Aorta (tissue), 5 donors: ENCODE measurements around the gene PRR15L. TPM values are rescaled to one million over a fixed set of nuclear protein-coding genes. Genes with fewer than 3 reads are reported as not detected.

Source experiments
- ATAC-seq: fragments of 200-7000 bp; cut with Tn5 transposase; one replicate; pipeline ENCODE4 v1.9.1; 2022; ENCODE audit warnings: moderate library complexity; ENCODE audit not compliant: low FRiP score
- DNase-seq, 2 donors: peaks; one replicate each; pipeline ENCODE4 v3.0.0-alpha.2; 2020
- H3K27ac ChIP-seq, 2 donors: one replicate each; pipeline ENCODE4 v1.5.1; 2013; ENCODE audit warnings: low read length in 2 of 2, mild to moderate bottlenecking in 2 of 2, moderate library complexity in 2 of 2, control low read depth in 1 of 2, inconsistent platforms in 1 of 2, low read depth in 1 of 2
- H3K27me3 ChIP-seq, 2 donors: one replicate each; pipeline ENCODE4 v1.6.1; 2013; ENCODE audit warnings: control low read depth in 1 of 2, low read length in 1 of 2, mild to moderate bottlenecking in 1 of 2, moderate library complexity in 1 of 2; ENCODE audit not compliant: insufficient read depth in 2 of 2, control insufficient read depth in 1 of 2
- H3K36me3 ChIP-seq, 2 donors: one replicate each; pipeline ENCODE4 v1.6.1; 2013; ENCODE audit warnings: control low read depth in 1 of 2, low read length in 1 of 2, mild to moderate bottlenecking in 1 of 2; ENCODE audit not compliant: insufficient read depth in 2 of 2, control insufficient read depth in 1 of 2
- H3K4me1 ChIP-seq, 2 donors: one replicate each; pipeline ENCODE4 v1.6.1; 2013; ENCODE audit warnings: low read length in 2 of 2, control low read depth in 1 of 2, mild to moderate bottlenecking in 1 of 2, moderate library complexity in 1 of 2; ENCODE audit not compliant: insufficient read depth in 2 of 2, control insufficient read depth in 1 of 2
- H3K4me3 ChIP-seq, 2 donors: one replicate each; pipeline ENCODE4 v1.5.1; 2013; ENCODE audit warnings: low read length in 2 of 2, control low read depth in 1 of 2, mild to moderate bottlenecking in 1 of 2
- H3K9me3 ChIP-seq: one replicate; pipeline ENCODE4 v1.6.1; 2013; ENCODE audit warnings: mild to moderate bottlenecking, low read length; ENCODE audit not compliant: control insufficient read depth
- WGBS, 2 donors: extraction: QIAGEN DNeasy Blood & Tissue Kit; methylation state at CpG; one replicate each; pipeline ENCODE4 v1.1.7; 2013; 5-methylcytosine and 5-hydroxymethylcytosine counted together
- intact Hi-C, 2 donors: fragments of 100-400 bp; cut with DNase I; formaldehyde crosslinking; loops; one replicate each; pipeline versions ENCODE4 v1.14.2 to v1.15.0; 2022
- polyA plus RNA-seq, 2 donors: library from polyadenylated mRNA; stranded (reverse); fragments of 200-250 nt; gene quantifications; one replicate each; pipeline ENCODE4 v1.2.3, GENCODE V29; 2013
- total RNA-seq, 2 donors: library from RNA; stranded (reverse); fragmentation: NEBNext Ultra II Directional; extraction: Animal tissue kit (Norgen Biotek cat#: 25700); gene quantifications; one replicate each; pipeline ENCODE4 v1.2.1, GENCODE V29; 2021
- donor health status: healthy with polysubstance abuse.
- donor health status: Bipolar disorder and iron deficiency.
- donor health status: DM: no; HTN: no; CAD: no.
- donor health status: DM: no; HTN: no; CAD: no.
- donor health status: DM: yes; HTN: yes; CAD: no.

PRR15L gene
- total and polyA plus RNA-seq, 4 donors = 0.87 to 43.5 TPM; not detected in 2

GRCh38 chr17:47956791-47957590 lies 692 bp downstream of the PRR15L start:
- 65 to 74% methylated on average over 4 of the region's 4 CpGs for WGBS, 2 donors
- intact Hi-C loops = no loop called here
- H3K4me3 ChIP-seq = no peak overlapping the region
- ATAC-seq (no peak), DNase-seq (no peak)
- peaks cover 0 to 2% of the 10 kb centered on the region in 2 donors for H3K36me3 ChIP-seq
- no peaks in the 10 kb centered on the region for H3K9me3 ChIP-seq
- no peak overlapping the region for H3K27ac ChIP-seq
- no peaks in the 10 kb centered on the region for H3K27me3 ChIP-seq
- no peaks in the 10 kb centered on the region for H3K4me1 ChIP-seq

DNA sequence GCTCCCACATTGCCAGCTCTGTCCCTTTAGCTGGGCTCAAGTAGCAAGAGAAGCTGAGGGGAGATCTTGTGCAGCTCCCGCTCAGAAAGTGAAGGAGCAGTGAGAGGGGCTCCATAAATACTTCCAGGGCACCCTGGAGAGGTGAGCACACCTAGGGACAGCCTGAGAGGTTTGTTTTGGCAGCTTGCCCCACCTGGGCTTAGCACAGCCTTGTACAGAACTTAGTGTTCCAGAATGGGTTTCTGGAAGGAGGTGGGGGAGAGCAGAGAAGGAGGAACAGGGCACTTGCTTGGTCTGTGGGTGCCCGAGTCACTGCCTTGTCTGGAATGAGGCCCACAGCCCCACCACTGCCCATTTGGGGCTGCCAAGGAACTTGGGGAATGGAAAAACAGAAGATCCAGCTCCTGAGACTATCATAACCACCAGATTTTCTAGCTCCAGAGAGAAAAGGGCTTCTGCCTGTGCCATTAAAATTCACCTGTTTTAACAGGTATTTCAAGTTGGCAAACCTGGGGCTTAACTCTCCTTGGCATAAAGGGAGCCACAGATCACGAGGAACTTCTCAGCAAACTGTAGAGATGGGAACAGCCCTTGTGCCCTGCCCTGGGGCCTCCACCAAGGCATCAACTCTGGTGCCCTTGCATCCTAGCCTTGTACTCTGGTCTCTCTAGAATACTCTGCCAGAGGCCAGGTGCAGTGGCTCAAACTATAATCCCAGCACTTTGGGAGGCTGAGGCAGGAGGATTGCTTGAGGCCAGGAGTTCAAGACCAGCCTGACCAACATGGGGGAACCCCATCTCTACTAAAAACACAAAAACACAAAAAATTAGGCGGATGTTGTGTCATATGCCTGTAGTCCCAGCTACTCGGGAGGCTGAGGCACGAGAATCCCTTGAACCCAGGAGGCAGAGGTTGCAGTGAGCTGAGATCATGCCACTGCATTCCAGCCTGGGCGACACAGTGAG lies 1.9 kb downstream of the PRR15L start:
- Histone ChIP-seq H3K4me1 (no peaks in the 10 kb centered on the region), H3K27ac (no peak overlapping the region), H3K36me3 (peaks cover 0 to 2% of the 10 kb centered on the region in 2 donors), H3K9me3 (no peaks in the 10 kb centered on the region), H3K4me3 (no peak overlapping the region), H3K27me3 (no peaks in the 10 kb centered on the region)
- 78 to 83% methylated on average over 7 of the region's 7 CpGs for whole genome bisulfite sequencing, 2 donors
- no peak for ATAC-seq
- DNase-seq = no peak
- intact Hi-C loops = no loop called here

DNA sequence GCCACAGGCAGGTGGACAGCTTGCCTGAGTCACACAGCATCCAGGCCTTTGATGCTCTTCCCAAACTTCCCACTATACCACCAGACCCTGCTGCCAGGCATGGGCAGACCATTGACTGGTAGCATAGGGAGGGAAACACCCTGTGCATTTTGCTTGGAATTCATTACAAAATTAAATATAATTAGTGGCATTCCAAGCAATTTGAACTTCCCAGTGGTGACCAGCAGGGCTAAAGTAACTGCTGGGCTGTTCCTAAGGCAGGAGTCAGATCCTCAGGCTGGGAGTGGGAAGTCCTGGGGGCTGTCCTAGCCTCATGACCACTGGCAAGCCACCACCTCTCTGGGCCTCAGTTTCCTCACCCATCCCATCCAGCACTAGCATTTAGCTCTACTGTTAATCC lies 3.8 kb downstream of the PRR15L start:
- intact Hi-C loops = no loop called here
- H3K9me3 ChIP-seq = no peaks in the 10 kb centered on the region
- no peaks in the 10 kb centered on the region for H3K27me3 ChIP-seq
- H3K4me1 ChIP-seq = no peaks in the 10 kb centered on the region
- ATAC-seq (no peak), DNase-seq (no peak)
- H3K36me3 ChIP-seq = peaks cover 0 to 2% of the 10 kb centered on the region in 2 donors
- no peak overlapping the region for H3K27ac ChIP-seq
- no peak overlapping the region for H3K4me3 ChIP-seq

GRCh38 chr17:47952171-47953021 lies 5.3 kb downstream of the PRR15L start:
- 84 to 86% methylated on average over 12 of the region's 12 CpGs for WGBS, 2 donors
- intact Hi-C loops = no loop called here
- H3K36me3 ChIP-seq = peaks cover 0 to 2% of the 10 kb centered on the region in 2 donors
- no peaks in the 10 kb centered on the region for H3K4me1 ChIP-seq
- no peak for DNase-seq
- H3K27ac ChIP-seq = no peak overlapping the region
- H3K27me3 ChIP-seq = no peaks in the 10 kb centered on the region
- H3K9me3 ChIP-seq = no peaks in the 10 kb centered on the region
- H3K4me3 ChIP-seq = no peak overlapping the region
- ATAC-seq = no peak

GRCh38 chr17:47950448-47950847 lies 7.2 kb downstream of the PRR15L start:
- DNase-seq (no peak), ATAC-seq (no peak)
- no peaks in the 10 kb centered on the region for H3K27me3 ChIP-seq
- H3K36me3 ChIP-seq = peaks cover 0 to 2% of the 10 kb centered on the region in 2 donors
- no peak overlapping the region for H3K27ac ChIP-seq
- WGBS, 2 donors = 88 to 90% methylated on average over 4 of the region's 4 CpGs
- H3K4me1 ChIP-seq = no peaks in the 10 kb centered on the region
- intact Hi-C loops = no loop called here
- no peaks in the 10 kb centered on the region for H3K9me3 ChIP-seq
- no peak overlapping the region for H3K4me3 ChIP-seq

DNA sequence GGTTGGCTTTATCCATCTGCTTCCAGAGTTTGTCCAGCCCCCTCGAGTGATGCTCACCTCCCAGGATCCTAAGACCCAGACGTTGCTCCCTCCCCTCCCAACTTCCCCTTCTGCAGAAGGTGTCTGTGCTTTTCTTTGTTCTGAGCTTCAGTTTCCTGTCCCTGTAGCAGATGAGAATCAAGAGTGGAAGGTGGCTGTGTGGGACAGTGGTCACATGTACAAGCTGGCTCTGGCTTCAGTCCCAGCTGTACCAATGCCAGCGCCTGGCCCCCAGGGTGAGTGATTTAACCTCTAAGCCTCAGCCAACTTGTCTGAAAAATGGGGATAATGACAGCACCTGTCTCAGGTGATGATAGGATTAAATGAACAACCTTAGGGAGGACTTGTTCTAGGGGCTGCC lies 7.7 kb downstream of the PRR15L start:
- Histone ChIP-seq H3K4me3 (no peak overlapping the region), H3K27me3 (no peaks in the 10 kb centered on the region), H3K36me3 (peaks cover 0 to 2% of the 10 kb centered on the region in 2 donors), H3K4me1 (no peaks in the 10 kb centered on the region), H3K27ac (no peak overlapping the region), H3K9me3 (no peaks in the 10 kb centered on the region)
- ATAC-seq (no peak), DNase-seq (no peak)
- 50 to 61% methylated on average over 3 of the region's 3 CpGs for WGBS, 2 donors
- intact Hi-C loops = no loop called here

DNA sequence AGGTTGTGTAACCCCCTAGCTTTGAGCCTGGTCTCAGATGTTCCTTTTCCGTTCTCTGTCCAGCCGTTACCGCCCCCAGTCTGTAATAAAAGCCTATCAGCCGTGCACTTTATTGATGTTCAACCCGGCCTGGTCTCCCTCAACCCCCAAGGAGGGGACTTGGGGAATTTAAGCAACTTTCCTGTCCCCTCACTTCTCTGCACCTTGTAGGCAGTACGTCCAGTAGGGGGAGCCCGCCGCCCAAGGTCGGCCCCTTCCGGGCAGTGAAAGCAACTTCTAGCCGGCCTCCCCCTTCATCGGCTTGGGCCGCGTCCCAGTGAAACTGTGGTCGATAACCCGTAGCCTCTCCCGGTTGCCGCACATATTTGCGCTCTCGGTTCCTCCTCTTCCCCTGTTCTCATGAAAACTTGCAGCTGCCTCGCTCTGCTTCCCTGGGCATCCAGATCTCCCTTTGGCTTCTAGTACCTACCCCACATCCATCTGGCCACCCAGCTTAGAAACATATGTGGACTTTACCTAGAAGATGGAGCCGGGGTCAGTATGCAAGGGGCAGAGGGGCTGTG lies 8.4 kb downstream of the PRR15L start:
- no peaks in the 10 kb centered on the region for H3K9me3 ChIP-seq
- WGBS, 2 donors = 3% methylated on average over 22 of the region's 22 CpGs
- H3K36me3 ChIP-seq = peaks cover 0 to 2% of the 10 kb centered on the region in 2 donors
- H3K4me3 ChIP-seq = no peak overlapping the region
- intact Hi-C loops = no loop called here
- DNase-seq = peak; percentile 95 to 97
- H3K27ac ChIP-seq = no peak overlapping the region
- peak; percentile 91 for ATAC-seq
- no peaks in the 10 kb centered on the region for H3K27me3 ChIP-seq
- H3K4me1 ChIP-seq = no peaks in the 10 kb centered on the region

DNA sequence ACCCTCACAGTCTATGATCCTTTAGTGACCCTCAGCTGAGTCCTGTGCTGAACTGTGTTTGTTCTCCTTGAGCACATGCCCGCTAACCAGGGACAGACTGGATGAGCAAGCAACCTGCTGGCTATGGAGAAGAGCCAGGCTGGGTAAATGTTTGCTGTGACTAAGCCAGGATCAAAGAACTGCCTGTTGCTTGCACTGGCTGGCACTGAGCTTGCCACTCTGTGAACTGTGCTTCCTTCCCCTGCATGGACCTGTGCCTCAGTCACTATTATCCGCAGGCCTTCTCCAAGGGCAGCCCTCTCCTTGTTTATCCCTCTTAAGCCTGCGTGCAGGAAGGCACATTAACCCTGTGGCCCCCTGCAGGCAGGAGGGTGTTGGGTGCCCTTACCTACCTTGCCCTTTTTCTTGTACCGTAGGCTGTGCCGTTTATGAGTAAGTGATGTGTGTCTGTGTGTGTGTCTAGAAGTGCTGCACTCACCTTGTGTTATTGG lies 8.9 kb downstream of the PRR15L start:
- Histone ChIP-seq H3K27ac (no peak overlapping the region), H3K9me3 (no peaks in the 10 kb centered on the region), H3K36me3 (peaks cover 0 to 1% of the 10 kb centered on the region in 2 donors), H3K4me1 (no peaks in the 10 kb centered on the region), H3K4me3 (no peak overlapping the region), H3K27me3 (no peaks in the 10 kb centered on the region)
- ATAC-seq (no peak), DNase-seq (no peak)
- intact Hi-C loops = no loop called here
- 19% methylated on average over 5 of the region's 5 CpGs for WGBS, 2 donors
